HG02763 (cell line): ENCODE measurements around the gene FBXO41.
A peak's percentile ranks its signal among the peaks of the same experiment; 100 is the strongest.

Source experiments
- ATAC-seq: cut with Tn5 transposase; IDR thresholded peaks from one replicate; pipeline ENCODE4 v1.9.1; 2021; ENCODE audit warnings: mild to moderate bottlenecking, moderate library complexity; ENCODE audit not compliant: unreplicated experiment

Gene FBXO41

DNA sequence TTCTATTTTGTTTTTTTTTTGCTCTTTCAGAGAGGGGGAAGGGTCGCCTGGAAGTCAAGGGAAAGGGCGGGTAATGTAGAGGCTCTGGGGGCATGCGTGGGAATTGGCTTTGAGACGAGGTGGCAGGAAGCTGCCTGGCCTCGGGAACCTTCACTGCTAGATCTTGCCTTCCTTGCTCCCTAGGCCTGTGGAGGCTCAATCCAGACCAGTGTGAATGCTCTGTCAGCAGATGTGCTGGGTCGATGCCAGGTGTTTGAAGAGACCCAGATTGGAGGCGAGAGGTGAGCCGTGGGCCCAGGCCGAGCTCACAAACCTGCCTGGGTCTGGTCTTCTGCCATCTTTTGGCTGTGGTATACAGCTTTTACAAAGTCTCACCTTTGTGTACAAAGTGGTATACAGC lies 34.6 kb downstream of the FBXO41 start:
- no peak for ATAC-seq

DNA sequence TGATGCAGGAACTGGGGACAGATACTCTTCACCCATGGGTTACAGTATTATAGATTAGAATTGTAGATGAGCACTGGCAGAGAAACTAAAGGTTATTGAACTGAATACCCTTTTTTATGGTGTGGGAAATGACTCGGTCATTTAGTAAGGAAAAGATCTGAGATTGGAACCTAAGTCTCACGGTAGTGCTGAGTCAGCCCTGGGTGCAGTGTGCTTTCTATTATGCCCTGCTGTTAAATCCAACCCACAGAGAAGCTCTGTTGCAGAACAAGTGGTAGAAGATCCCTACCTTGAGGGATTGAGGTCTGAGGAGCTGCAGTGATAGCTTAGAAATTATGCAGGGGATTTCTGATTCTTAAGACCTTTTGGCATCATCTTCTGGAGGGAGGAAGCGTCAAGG lies 37.4 kb downstream of the FBXO41 start:
- ATAC-seq, result no peak

DNA sequence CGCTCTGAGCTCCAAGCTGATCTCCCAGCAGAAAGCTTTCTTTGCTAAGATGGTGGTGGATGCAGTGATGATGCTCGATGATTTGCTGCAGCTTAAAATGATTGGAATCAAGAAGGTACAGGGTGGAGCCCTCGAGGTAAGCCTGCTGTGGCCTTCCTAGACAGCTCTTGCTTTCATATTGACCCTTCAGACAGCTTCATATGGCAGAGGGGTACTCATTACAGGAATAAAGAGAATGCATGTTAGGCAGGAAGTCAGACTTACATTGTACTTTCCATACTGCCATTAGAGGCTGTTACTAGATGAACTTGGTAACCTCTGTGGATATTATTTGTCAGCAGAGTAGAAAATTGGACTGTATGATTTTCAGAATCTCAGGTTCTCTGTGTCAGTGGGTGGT lies 39.7 kb downstream of the FBXO41 start:
- no peak for ATAC-seq

DNA sequence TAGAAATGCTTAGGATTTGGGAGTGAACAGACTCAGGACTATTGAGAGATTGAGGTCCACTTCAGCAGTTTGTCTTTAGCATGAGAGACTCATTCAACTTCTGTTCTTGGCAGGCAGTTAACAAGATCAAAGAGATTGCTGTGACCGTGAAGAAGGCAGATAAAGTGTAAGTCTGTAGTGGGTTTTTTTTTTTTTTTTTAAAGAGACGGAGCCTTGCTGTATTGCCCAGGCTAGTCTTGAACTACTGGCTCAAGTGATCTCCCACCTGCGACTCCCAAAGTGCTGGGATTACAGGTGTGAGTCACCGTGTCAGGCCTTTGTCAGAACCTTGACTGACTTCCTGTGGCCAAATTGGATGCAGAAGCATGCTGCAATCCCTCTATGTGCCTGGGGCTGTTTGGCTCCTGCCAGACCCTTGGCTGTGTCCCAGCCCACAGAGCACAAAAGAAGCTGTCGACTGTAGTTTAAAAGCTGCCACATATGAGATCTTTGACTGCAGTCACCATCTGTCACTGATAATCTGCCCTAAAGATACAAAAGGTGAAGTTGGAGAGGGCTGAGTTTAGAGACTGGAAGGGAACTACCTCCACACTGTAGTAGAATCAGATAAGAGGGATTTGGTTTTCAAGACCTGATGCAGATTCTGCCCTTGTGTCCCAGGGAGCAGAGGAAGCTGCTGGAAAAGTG lies 40.3 kb downstream of the FBXO41 start:
- ATAC-seq, result no peak

DNA sequence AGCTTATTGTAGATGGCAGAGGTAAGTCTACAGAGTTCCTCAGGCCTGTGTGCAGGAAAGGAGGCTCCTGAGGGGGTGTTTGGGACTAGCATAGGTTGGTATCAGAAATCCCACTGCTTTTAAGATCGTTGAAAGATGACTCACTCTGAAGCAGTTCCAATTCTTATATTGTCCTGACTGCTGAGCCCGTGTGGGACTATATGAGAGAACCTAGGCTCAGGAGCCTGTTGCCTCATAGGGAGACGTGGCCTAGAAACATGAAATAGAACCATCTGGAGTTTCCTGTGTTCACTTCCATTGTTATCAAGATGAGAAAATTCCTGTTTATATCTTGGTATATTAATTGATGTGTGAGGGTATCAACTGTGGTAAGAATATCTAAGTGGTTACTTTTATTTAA lies 44.5 kb downstream of the FBXO41 start:
- no peak for ATAC-seq

DNA sequence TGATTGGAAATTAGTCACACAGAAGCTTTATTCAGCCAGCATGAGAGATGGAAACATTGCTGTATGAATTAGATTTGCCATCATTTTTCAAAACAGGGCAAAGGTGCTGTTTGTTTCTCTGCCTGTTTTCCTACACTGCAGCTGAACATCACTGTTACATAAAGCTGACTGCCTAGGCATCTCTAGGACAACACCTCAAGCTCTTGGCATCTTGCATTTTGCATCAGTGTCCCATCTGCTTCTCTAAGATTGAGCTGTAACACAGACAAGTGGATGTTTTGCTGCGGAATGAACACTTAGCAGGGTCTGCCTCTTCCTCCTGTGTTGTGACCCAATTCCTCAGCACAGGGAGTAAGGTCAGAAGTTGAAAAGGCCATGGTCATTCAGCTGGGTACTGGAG lies 45.3 kb downstream of the FBXO41 start:
- ATAC-seq, result no peak

DNA sequence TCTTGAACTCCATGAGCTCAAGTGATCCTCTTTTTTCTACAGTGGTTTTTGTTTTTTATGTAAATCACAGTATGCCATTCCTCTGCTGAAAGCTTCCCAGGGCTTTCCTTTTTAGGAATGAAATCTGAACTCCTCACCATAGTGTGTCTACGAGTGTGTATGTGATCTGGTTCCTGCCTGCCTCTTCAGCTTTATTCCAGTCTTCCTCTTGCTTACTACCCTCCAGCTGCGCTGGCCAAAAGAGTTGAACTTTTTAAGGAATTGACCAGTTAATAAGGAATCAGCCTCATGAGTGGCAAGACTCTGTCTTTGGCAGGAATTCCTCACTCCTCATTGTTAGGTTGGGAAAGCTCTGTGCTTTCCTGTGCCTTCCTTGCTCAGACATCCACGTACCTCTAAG lies 46.1 kb downstream of the FBXO41 start:
- no peak for ATAC-seq

DNA sequence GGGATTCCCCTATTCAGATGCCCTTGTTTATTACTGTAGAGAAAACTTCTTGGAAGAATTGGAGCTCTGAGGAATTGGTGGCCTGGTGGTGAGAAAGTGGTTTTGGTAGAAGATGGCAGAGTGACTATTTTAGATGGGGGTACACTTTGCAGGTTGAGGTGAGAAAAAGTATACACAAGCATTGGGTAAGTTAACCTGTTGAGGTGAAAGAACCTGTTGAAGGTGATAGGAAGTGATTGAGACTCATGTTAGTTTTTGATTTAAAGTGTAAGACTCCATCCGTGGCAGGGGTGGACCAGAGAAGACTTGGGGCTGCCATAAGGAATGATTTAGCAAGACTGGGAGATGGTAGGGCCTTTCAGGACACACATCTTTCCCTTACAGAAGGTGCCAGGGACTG lies 47.1 kb downstream of the FBXO41 start:
- no peak for ATAC-seq

DNA sequence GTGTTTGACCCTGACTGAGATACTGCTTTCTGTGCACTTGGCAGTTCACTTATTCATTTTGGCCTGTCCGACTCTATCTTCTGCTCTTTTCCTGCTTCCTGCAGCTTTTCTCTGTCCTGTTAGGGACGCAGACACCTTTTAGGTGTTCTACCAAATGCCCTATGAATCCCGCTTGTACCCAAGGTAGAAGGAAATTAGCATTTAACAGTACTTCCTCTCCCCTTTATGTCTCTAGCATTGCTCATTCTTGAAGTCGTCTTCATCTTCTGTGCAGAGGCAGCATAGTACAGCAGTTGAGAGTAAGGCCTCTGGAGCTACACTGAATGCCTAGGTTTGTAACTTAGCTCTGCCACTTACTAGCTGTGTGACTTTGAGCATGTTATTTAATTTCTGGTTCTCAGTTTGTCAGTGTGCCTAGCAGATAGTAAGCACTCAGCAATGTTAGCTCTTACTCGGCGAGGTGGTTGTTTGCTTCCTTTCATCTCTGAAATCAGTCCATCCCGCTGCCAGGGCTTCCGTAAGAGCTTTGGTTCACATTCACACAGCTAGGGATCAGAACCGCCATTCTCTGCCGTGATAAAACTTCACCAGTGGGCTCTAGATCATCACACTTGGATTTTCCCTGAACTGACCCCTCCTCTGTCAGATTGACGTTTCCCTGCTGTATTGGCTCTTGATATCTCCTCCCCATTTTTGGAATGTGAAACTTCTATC lies 48.8 kb downstream of the FBXO41 start:
- ATAC-seq, result no peak

DNA sequence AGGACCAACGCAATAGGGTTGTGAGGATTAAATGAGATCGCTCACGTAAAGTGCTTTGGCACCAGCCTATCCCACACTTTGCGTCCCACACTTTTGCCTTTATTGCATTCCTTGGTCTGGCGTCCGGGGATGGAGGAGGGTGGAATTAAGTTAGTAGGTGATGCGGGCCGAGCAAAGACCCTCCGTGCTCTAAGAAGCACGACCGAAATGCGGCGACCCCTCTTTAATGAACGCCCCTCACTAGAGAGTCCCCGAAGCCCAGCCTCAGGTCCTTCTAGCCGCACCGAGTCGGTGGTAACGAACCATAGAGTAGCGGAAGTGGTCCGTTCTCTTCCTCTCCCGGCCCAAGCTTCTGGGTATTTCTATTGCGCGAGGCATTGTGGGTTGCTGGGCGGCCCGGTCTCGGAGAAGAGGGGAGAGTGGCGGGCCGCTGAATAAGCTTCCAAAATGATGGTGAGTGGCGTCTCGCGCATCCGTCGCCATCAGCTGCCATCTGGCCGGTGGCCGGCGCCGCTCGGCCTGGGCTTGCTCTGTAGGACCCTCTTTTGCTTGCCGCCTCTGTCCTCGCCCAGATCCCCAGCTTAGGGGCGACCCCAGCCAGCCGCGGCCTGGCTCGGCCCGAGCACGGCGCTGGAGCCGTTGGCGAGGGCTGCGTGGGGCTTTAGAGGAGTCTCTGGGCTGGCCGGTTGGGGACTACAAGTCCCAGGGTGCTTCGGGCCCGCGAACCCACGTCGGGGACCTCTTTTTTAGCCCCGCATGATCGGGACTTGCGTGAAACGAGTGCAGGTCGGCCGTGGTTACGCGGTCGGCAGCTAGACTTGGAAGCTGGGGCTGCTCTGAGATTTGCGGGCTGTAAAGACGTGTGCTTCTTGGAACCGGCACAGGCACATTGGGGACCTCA lies 50.1 kb downstream of the FBXO41 start, which contains the start of gene CCT7:
Gene CCT7 (plus strand): TSS at position 377 of the 901 bp plus-strand sequence. CDS start 71 bp downstream, at position 448.
- peak; percentile 56 for ATAC-seq

DNA sequence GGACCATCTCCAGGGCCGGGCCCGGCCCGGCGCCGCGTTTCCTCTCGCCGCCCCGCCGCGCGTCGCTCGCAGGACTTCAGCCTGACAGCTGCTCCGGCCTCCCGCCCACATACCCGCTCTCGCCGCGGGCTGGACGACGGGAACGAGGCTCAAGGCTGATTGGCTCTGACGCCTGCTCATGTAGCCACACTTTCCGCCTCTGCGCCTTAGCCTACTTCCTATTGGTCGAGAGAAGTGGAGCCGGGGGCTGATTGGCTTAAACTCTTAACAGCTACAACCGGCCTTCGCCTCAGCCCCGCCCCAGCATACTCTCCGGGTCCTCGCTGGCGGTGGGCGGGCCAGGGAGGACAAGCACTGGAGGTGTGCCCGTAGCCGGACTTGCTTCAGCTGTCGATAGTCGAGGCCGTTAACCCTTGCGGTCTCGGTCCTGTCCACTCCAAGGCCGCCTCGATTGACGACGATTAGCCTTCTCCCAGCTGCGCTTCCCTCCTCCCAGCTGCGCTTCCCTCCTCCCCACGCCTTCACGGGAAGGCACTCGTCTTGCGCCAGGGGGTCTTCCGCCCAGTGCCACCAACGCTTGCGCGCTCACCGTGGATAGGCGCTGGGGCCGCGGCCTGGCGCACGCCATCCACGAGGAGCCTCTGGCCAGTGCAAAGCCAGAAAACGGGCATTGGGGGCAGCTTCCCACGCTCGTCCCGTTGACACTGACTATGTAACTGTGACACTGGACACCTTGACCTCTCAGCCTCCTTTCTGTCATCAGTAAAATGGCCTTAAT lies 50.9 kb downstream of the FBXO41 start, which contains the start of gene PRADC1:
Gene PRADC1 (minus strand): TSS at position 86 of the 778 bp plus-strand sequence. CDS start 79 bp downstream, at position 7.
- peak; percentile 93 for ATAC-seq

DNA sequence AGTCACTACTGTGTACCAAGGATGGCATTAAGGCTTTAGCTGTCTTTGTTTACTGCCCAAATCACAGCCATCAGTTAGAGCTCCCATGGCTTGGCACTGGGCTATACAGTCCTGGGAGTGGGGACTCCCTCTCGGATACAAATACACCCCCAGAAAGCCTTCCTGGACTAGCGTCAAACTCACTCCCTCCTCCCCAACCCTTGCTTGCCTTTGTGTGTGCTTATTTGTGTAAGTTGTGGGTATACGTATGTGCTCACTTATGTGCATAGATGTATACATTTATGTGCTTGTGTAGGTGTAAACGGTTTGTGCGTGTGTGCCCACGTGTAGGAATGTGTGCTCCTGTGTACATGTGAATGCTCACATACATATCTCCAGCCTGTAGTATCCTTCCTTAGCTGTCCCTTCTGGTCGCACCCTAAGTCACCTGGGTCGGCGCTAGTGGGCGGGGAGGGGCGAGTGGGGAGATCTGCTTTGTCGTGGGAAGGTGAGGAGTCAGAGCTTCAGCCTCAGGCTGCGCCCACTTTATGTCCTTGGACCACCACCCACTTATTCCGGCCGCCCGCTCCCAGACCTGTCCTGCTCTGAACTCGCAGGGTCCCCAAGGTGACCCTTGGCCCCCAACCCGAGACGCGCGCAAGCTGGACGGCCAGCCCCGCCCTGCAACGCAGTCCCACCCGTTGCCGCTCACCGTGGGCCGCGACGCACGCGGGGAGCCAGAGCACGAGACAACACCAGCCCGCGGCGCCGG lies 51.7 kb downstream of the FBXO41 start:
- peak; percentile 2 for ATAC-seq

DNA sequence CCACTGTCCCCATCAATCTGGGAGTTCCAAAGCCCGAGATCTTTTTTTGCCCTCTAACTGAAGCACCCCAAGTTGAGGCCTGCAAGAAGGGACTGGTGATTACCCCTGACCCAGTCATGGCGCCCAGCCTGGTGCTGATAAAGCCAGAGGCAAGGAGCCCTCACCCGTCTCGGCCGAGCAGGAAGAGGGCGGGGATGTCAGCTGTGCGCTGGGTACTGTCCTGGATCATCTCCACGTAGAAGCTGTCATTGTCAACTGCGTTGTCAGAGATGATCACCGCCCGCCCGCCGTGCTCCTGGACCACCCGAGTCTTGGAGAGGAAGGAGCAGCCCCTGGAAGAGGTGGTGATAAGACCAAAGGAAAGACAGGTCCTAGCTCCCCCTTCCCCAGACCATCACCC lies 55.6 kb downstream of the FBXO41 start:
- ATAC-seq, result no peak

DNA sequence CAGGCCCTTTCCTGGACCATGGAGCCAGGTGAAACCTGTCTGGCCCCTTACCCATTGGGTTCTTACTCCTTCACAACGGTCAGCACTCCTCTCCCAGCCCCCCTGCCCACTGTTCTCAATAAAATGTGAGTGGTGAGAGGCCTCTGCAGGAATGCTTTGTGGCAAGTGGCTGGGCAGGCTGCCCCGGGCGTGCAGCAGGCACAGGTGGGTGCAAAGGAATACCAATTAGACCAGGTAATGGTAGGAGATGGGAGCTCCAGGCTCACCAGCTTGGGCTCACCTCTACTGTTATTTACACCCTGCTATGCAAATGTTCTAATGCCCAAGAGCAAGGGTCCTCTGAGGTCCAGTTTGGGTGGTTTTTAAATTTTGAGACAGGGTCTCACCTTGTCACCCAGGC lies 57.2 kb downstream of the FBXO41 start:
- no peak for ATAC-seq

DNA sequence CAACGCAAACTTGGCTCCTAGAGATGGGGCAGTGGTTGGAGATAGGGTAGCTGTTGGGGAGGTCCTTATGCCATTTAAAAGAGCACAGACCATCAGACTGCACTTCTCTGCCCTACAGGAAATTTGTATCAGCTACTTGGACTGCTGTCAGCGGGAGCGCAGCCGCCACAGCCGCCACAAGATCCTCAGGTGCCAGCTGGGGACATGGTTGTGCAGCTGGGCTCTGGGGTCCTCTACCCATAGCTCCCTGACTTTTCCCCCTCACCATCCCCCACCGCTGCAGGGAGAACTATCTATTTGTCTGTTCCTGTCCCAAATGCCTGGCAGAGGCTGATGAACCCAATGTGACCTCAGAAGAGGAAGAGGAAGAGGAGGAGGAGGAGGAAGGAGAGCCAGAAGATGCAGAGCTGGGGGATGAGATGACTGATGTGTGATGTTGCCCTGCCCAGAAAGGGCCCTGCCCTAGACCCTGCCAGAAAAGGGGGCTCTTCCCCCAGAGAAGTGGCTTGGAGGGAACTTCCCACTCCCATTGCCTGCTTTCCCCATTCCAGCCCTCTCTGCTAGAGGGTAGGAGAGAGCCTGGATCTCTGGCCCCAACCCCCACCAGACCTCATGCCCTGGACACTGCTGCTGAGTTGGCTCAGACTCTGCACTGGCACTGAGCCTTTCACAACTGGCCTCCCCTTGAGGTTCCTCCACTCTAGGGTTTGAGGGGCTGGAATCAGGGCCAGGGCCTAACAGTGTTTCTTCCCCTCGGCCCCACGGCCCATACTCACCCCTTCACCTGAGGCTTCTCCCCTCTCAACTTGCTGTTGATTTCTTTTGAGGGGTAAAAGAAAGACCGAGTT lies 58.5 kb downstream of the FBXO41 start:
- no peak for ATAC-seq

DNA sequence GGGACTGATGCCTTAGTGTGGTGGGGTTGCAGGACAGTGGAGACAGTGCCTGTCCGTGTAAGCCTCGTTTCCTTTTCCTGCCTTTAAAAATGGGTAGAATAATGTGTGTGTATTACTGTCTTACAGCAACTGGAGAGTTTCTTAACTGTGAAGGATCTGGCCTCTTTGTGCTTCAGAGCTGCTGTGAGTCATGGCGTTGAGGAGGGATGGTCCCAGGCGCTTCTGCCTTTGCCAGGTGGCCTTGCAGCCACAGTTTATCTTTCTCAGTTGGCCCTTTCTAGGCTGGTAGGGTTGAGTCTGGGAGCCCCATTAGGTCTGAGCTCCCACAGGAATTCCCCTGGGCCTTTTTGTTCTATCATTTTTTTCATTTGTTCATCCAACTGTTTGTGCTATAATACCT lies 60.5 kb downstream of the FBXO41 start:
- ATAC-seq, result no peak

DNA sequence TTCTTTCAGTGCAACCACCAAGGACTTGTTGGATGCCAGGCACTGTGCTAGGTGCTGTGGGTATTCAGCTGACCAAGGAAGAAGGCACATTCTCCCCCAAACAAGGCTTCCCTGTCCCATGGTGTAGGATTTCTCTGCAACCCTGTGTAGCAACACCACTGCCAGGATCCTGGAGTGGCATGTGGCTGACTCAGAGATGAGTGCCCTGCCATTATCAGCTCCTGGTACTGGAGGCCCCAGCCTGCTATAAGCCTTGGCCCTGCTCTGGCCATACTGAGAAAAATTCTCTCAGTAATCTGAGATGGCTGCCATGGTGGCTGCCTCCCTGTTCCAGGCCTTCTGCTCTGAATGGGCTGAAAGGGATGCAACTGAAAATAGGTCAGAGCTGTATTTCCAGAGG lies 66.0 kb downstream of the FBXO41 start:
- ATAC-seq, result no peak

DNA sequence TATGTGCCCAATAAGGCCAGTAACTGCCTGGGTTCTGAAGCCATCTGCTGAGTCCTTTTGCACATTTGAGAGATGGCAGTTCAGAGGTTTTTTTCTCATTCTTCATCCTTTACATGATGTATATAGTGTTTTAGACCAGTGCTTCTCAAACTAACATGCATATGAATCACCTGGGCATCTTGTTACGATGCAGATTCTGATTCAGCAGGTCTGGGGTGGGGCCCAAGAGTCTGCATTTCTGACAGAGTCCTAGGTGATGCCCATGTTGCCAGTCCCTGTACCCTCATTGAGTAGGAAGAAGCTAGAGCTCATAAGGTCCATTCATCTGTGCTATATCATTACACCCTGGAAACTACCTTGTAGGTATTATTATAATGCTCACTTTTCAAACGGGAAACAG lies 66.5 kb downstream of the FBXO41 start:
- ATAC-seq, result no peak

DNA sequence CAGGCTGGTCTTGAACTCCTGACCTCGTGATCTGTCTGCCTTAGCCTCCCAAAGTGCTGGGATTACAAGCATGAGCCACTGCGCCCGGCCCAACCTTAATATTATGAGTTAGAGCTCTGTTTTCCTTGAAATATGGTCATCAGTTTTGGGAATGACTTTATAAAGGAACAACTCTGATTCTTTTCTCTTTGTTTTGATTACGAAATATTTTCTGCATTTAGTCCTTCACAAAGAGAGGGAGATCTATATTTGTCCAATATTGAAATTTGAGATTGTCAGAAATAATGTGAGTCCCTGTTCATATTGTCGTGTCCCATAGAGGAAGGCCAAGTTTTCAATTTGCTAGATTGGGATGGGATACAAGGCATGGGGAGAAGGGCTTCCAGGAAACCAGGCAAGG lies 67.1 kb downstream of the FBXO41 start:
- ATAC-seq, result no peak
